ENCODE measurements around the gene GULP1.

The GULP1 gene

GRCh38 chr2:188309364-188309763 lies 17.7 kb downstream of the GULP1 start:
- in situ Hi-C loops (cut with HindIII; ENCODE audit: low sequenced_read_pairs): no loop called here
- no peak for TF ChIP-seq CTCF (IDR thresholded peaks at IDR 0.05; ENCODE audit: low read depth, low read length, missing control alignments)
- DNase-seq (ENCODE audit: low read depth): no peak
- H3K4me3 ChIP-seq (ENCODE audit: low read depth, low read length): no peak overlapping the region

GRCh38 chr2:188314314-188315054 lies 22.8 kb downstream of the GULP1 start:
- TF ChIP-seq CTCF (IDR thresholded peaks at IDR 0.05; ENCODE audit: low read depth, low read length, missing control alignments): no peak
- DNase-seq (ENCODE audit: low read depth): no peak
- in situ Hi-C loops (cut with HindIII; ENCODE audit: low sequenced_read_pairs): no loop called here
- no peak overlapping the region for H3K4me3 ChIP-seq (ENCODE audit: low read depth, low read length)

GRCh38 chr2:188315750-188316149 lies 24.1 kb downstream of the GULP1 start:
- in situ Hi-C loops (cut with HindIII; ENCODE audit: low sequenced_read_pairs): no loop called here
- no peak overlapping the region for H3K4me3 ChIP-seq (ENCODE audit: low read depth, low read length)
- no peak for TF ChIP-seq CTCF (IDR thresholded peaks at IDR 0.05; ENCODE audit: low read depth, low read length, missing control alignments)
- no peak for DNase-seq (ENCODE audit: low read depth)

GRCh38 chr2:188316342-188316741 lies 24.7 kb downstream of the GULP1 start:
- in situ Hi-C loops (cut with HindIII; ENCODE audit: low sequenced_read_pairs): no loop called here
- DNase-seq (ENCODE audit: low read depth): no peak
- TF ChIP-seq CTCF (IDR thresholded peaks at IDR 0.05; ENCODE audit: low read depth, low read length, missing control alignments): no peak
- H3K4me3 ChIP-seq (ENCODE audit: low read depth, low read length): no peak overlapping the region

GRCh38 chr2:188316791-188317423 lies 25.2 kb downstream of the GULP1 start:
- in situ Hi-C loops (cut with HindIII; ENCODE audit: low sequenced_read_pairs): no loop called here
- DNase-seq (ENCODE audit: low read depth): no peak
- no peak for TF ChIP-seq CTCF (IDR thresholded peaks at IDR 0.05; ENCODE audit: low read depth, low read length, missing control alignments)
- H3K4me3 ChIP-seq (ENCODE audit: low read depth, low read length): no peak overlapping the region

GRCh38 chr2:188318161-188318749 lies 26.6 kb downstream of the GULP1 start:
- DNase-seq (ENCODE audit: low read depth): no peak
- TF ChIP-seq CTCF (IDR thresholded peaks at IDR 0.05; ENCODE audit: low read depth, low read length, missing control alignments): no peak
- no peak overlapping the region for H3K4me3 ChIP-seq (ENCODE audit: low read depth, low read length)
- in situ Hi-C loops (cut with HindIII; ENCODE audit: low sequenced_read_pairs): no loop called here

All from astrocyte of the cerebellum (primary cell).